NB4 (cell line): ENCODE data around the gene FOXD4L1.
"Not testable (repeated sequence)": the region's sequence is repeated elsewhere in the genome, so short reads cannot be mapped to it uniquely, and the experiment has no call there.

ENCODE experiments used
- POLR2A ChIP-seq: IDR thresholded peaks from 2 replicates; pipeline ENCODE4 v1.6.1; 2011; ENCODE audit warnings: mild to moderate bottlenecking; ENCODE audit not compliant: insufficient read length; ENCODE audit errors: extremely low read depth
- TF ChIP-seq, protein P1 (sequence below): IDR thresholded peaks from one replicate; pipeline ENCODE4 v1.5.1; 2012; ENCODE audit warnings: low read depth, low read length
- TF ChIP-seq, protein P2 (sequence below): IDR thresholded peaks from 2 replicates; pipeline ENCODE4 v1.6.1; 2011; ENCODE audit warnings: low read depth, low read length

DNA sequence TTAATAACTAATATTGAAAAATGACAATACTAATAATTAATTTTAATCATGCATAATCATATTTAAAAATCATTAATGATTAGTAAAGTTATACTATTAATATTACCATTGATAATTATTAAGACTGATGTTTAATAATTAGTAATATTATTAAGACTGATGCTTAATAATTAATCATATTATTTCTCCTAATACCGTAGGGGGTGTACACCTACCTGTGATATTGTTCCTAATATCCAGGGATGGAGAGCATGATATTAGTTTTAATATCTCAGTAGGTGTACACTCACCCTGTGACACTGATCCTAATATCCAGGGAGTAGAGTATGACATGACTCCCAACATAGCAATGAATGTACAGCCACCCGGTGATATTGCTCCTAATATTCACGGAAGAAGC lies 12.4 kb downstream of the FOXD4L1 start:
- not testable (repeated sequence) for TF ChIP-seq POLR2A
- TF ChIP-seq, protein P1, sequence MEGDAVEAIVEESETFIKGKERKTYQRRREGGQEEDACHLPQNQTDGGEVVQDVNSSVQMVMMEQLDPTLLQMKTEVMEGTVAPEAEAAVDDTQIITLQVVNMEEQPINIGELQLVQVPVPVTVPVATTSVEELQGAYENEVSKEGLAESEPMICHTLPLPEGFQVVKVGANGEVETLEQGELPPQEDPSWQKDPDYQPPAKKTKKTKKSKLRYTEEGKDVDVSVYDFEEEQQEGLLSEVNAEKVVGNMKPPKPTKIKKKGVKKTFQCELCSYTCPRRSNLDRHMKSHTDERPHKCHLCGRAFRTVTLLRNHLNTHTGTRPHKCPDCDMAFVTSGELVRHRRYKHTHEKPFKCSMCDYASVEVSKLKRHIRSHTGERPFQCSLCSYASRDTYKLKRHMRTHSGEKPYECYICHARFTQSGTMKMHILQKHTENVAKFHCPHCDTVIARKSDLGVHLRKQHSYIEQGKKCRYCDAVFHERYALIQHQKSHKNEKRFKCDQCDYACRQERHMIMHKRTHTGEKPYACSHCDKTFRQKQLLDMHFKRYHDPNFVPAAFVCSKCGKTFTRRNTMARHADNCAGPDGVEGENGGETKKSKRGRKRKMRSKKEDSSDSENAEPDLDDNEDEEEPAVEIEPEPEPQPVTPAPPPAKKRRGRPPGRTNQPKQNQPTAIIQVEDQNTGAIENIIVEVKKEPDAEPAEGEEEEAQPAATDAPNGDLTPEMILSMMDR, result not testable (repeated sequence)
- TF ChIP-seq, protein P2, sequence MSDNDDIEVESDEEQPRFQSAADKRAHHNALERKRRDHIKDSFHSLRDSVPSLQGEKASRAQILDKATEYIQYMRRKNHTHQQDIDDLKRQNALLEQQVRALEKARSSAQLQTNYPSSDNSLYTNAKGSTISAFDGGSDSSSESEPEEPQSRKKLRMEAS, result not testable (repeated sequence)
